Calu3 (cell line): ENCODE results near the gene CDKN2B-AS1. TPM values are rescaled to one million over a fixed set of nuclear protein-coding genes. Genes with fewer than 3 reads are reported as not detected.

Experiments used
- BruUV-seq: library from RNA; stranded (reverse); fragments of 400-500 nt; replicated peaks from 2 replicates; lab custom pipeline; 2021; lab: Mats Ljungman, UMichigan
- CTCF ChIA-PET: fragments of 300-600 bp; sonication (Branson Sonifier 250); formaldehyde crosslinking; loops from one replicate; lab custom pipeline; 2022; ENCODE audit warnings: antibody characterized with exemption; lab: Charles Lee
- DNase-seq: peaks from one replicate; pipeline ENCODE4 v3.0.0; 2022
- H3K27ac Mint-ChIP-seq: one replicate; pipeline ENCODE4 v1.8.0; 2022; ENCODE audit warnings: mixed read lengths; ENCODE audit not compliant: unreplicated experiment
- H3K27me3 Mint-ChIP-seq: one replicate; pipeline ENCODE4 v1.8.0; 2022; ENCODE audit warnings: mixed read lengths; ENCODE audit not compliant: unreplicated experiment
- H3K36me3 Mint-ChIP-seq: one replicate; pipeline ENCODE4 v1.8.0; 2022; ENCODE audit warnings: mild to moderate bottlenecking, moderate library complexity, mixed read lengths; ENCODE audit not compliant: insufficient read depth, unreplicated experiment
- H3K4me1 Mint-ChIP-seq: one replicate; pipeline ENCODE4 v1.8.0; 2022; ENCODE audit warnings: mild to moderate bottlenecking, low read depth, mixed read lengths; ENCODE audit not compliant: unreplicated experiment
- H3K4me3 Mint-ChIP-seq: one replicate; pipeline ENCODE4 v1.8.0; 2022; ENCODE audit warnings: mild to moderate bottlenecking, low read depth, moderate library complexity, mixed read lengths; ENCODE audit not compliant: unreplicated experiment
- H3K9me3 Mint-ChIP-seq: one replicate; pipeline ENCODE4 v1.8.0; 2022; ENCODE audit warnings: low read depth, mixed read lengths; ENCODE audit not compliant: unreplicated experiment
- intact Hi-C: fragments of 100-400 bp; cut with micrococcal nuclease; formaldehyde crosslinking; loops from one replicate; pipeline ENCODE4 v1.10.0; 2022; ENCODE audit not compliant: unreplicated experiment
- total RNA-seq: library from RNA; stranded (reverse); gene quantifications from 2 replicates; pipeline ENCODE4 v1.2.3, GENCODE V29; 2022
- TF ChIP-seq, protein P1 (sequence below): fragments of 200-600 bp; IDR thresholded peaks from one replicate; pipeline ENCODE4 v1.8.0; 2022; ENCODE audit warnings: antibody characterized with exemption; ENCODE audit not compliant: unreplicated experiment

CDKN2B-AS1 gene
- total RNA-seq, 1 experiment from 2014 or later = 8.9 TPM

DNA sequence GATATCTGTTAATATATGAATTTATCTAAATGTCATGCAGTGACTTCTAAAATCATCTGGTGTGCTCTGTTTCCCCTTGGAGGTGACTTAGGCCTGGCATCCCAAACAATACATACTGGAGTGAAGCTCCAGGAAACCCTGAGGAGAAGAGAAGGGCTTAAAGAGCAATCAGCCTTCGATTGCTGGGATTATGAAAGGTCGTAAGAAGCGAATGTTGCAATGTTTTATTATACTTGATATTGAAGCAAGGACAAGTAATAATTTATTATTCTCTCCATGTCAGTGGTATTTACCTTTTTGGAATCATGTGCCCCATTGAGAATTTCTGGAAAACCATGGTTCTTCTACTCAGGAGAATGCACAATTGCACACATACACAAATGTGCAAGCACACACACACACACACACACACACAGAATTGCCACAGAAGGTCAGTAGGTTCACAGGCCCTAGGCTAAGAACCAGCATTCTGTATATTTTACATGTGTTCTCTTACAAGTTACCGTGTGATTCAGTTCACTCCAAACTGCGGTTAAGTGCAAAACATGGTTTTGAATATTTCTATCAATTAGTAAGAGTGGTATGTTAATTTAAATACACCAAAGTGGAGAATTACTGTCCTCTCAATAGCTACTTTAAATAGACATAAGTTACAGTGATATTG, 93.6 kb downstream of the CDKN2B-AS1 start:
- no TSS peak for BruUV-seq
- intact Hi-C loops = loop anchor here (5.0 to 10.0 kb wide), 2 partner anchors 36 to 57 kb away; no protein-coding TSS in a partner anchor
- Mint-ChIP-seq H3K4me1 (peaks cover 17% of the 10 kb centered on the region), H3K27ac (no peak overlapping the region), H3K27me3 (no peaks in the 10 kb centered on the region), H3K9me3 (peaks cover under 1% of the 10 kb centered on the region), H3K36me3 (no peaks in the 10 kb centered on the region), H3K4me3 (no peak overlapping the region)
- no peak for DNase-seq
- CTCF ChIA-PET = no interaction called here
- TF ChIP-seq, protein P1, sequence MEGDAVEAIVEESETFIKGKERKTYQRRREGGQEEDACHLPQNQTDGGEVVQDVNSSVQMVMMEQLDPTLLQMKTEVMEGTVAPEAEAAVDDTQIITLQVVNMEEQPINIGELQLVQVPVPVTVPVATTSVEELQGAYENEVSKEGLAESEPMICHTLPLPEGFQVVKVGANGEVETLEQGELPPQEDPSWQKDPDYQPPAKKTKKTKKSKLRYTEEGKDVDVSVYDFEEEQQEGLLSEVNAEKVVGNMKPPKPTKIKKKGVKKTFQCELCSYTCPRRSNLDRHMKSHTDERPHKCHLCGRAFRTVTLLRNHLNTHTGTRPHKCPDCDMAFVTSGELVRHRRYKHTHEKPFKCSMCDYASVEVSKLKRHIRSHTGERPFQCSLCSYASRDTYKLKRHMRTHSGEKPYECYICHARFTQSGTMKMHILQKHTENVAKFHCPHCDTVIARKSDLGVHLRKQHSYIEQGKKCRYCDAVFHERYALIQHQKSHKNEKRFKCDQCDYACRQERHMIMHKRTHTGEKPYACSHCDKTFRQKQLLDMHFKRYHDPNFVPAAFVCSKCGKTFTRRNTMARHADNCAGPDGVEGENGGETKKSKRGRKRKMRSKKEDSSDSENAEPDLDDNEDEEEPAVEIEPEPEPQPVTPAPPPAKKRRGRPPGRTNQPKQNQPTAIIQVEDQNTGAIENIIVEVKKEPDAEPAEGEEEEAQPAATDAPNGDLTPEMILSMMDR = no peak

- Mint-ChIP-seq H3K36me3 (no peaks in the 10 kb centered on the region), H3K27me3 (no peaks in the 10 kb centered on the region), H3K4me3 (no peak overlapping the region), H3K9me3 (no peaks in the 10 kb centered on the region), H3K4me1 (peaks cover 11% of the 10 kb centered on the region), H3K27ac (no peak overlapping the region)
- CTCF ChIA-PET = no interaction called here
- intact Hi-C loops = loop anchor here (5.0 to 10.0 kb wide), 2 partner anchors 36 to 56 kb away; no protein-coding TSS in a partner anchor
- no TSS peak for BruUV-seq
- no peak for DNase-seq
- TF ChIP-seq, protein P1 = no peak
These were observed 94.1 kb downstream of the CDKN2B-AS1 start for GRCh38 chr9:22088717-22089061.

DNA sequence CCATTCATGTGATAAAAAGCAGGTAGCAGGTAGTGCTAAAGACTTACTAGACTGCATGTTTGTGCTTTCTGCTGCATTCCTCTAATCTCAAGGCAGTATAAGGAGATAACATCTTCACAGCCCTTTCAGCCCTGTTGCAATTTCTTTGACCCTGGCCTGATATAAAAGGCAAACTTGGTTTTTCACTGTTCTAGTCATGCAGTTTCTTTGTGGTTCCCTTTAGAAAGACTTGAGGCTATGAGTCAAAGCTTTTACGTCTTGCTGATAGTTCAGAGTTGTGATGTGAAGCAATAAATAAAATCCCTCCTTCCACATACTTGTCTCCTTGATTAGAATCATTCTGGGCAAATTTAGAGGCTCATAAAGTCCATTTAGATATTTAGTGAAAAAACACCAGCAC, 103.1 kb downstream of the CDKN2B-AS1 start:
- Mint-ChIP-seq H3K4me1 (peaks cover 34% of the 10 kb centered on the region), H3K27me3 (no peaks in the 10 kb centered on the region), H3K9me3 (no peaks in the 10 kb centered on the region), H3K4me3 (no peak overlapping the region), H3K27ac (no peak overlapping the region), H3K36me3 (no peaks in the 10 kb centered on the region)
- no peak for DNase-seq
- no TSS peak for BruUV-seq
- TF ChIP-seq, protein P1 = no peak
- intact Hi-C loops = no loop called here
- CTCF ChIA-PET = no interaction called here

GRCh38 chr9:22098643-22099332, 104.2 kb downstream of the CDKN2B-AS1 start:
- CTCF ChIA-PET = no interaction called here
- Mint-ChIP-seq H3K27me3 (no peaks in the 10 kb centered on the region), H3K4me3 (peak overlapping the region; percentile 7), H3K9me3 (no peaks in the 10 kb centered on the region), H3K27ac (peak overlapping the region; percentile 64), H3K4me1 (peaks cover 38% of the 10 kb centered on the region), H3K36me3 (peaks cover 4% of the 10 kb centered on the region)
- TF ChIP-seq, protein P1 = no peak
- intact Hi-C loops = no loop called here
- BruUV-seq = no TSS peak
- no peak for DNase-seq
